HG03025 (cell line): ENCODE results near the gene C3orf70.

ENCODE experiments used
- ATAC-seq: cut with Tn5 transposase; IDR thresholded peaks from one replicate; pipeline ENCODE4 v1.9.1; 2021; ENCODE audit warnings: mild to moderate bottlenecking, moderate library complexity; ENCODE audit not compliant: unreplicated experiment, low FRiP score

The C3orf70 gene

GRCh38 chr3:185057829-185058228 is 95.0 kb downstream of the C3orf70 start:
- ATAC-seq, result no peak

- no peak for ATAC-seq
Observed at GRCh38 chr3:185056908-185057307, 96.0 kb downstream of the C3orf70 start.

GRCh38 chr3:185052631-185053030 is 100.2 kb downstream of the C3orf70 start:
- no peak for ATAC-seq

DNA sequence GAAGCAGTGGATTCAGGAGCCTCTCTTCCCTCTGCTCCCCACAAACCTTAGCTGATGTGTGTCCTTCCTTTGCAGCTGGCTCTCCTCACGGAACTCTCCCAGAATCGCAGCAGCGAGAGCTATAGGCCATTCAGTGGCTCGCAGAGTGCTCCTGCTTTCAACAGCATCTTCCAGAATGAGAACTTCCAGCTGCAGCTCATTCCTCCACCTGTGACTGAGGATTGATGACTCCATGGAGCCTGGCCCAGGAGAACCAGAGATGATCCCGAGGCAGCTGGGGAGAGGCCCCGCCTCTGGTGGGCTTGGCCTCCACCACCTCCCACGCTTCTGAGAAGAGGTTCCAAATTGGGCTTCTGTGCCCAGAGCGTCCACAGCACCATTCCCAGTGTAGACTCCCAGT is 101.1 kb downstream of the C3orf70 start:
- no peak for ATAC-seq

GRCh38 chr3:185049710-185050109 is 103.2 kb downstream of the C3orf70 start:
- ATAC-seq, result no peak

- ATAC-seq, result no peak
Observed at GRCh38 chr3:185046603-185047002, 106.3 kb downstream of the C3orf70 start.

- ATAC-seq, result no peak
Observed at GRCh38 chr3:185046164-185046515, 106.7 kb downstream of the C3orf70 start.

- no peak for ATAC-seq
Observed at GRCh38 chr3:185042312-185043050, 110.4 kb downstream of the C3orf70 start.

- ATAC-seq, result no peak
Observed at GRCh38 chr3:185041540-185041939, 111.3 kb downstream of the C3orf70 start.

- ATAC-seq, result no peak
Observed at GRCh38 chr3:185040425-185040824, 112.4 kb downstream of the C3orf70 start.

DNA sequence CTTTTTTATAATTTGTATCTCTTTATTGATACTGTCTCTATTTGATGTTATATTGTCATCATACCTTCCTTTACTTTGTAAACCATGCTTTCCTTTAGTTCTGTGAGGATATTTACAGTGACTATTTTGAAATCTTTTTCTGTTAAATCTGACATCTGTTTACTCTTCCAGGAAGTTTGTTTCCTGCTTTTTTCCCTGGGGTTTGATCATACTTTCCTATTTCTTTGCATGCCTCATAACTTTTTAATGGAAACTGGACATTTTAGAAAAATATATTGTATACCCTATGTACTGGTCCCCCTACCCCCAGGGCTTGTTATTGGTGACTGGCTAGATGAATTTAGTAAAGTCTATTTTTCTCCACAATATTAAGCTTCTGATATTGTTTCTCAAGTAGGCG is 115.1 kb downstream of the C3orf70 start:
- no peak for ATAC-seq

DNA sequence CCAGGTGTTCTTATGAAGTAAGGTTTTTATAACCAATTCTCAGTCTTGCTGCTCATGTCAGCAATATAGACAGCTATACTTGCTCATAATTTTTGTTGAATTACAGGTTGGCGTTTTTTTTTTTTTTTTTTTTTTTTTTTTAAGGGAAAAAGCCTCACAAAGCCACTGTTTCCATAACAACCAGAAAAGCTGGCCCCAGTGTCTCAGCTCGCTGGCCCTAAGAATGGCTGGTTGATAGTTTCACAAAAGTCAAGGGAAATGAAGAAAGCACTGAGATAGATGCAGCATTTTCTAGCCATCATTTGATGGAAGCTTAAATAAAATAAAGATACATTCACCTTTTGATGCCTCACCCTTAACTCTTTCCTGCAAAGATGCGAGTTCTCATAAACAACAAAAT is 121.9 kb downstream of the C3orf70 start:
- ATAC-seq, result no peak

DNA sequence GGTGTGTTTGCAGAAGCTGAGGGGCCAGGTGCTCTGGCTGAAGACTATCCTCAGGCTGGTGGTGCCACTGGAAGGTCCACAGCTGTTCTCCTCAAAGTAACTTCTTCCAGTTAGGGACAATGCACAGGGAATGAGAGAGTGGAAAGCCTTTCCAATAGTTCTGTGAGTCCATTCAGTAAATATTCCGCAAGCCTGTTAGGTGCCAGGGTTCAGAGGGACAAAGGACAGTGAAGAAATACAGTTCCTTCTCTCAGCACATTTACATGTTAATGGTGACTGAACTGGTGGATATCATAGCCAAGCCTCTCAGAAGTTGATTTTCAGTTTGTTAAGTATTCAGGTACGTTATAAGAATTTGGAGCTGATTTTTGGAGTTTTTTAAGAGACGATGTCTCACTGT is 122.5 kb downstream of the C3orf70 start:
- ATAC-seq, result no peak

- ATAC-seq, result no peak
Observed at GRCh38 chr3:185029086-185029485, 123.8 kb downstream of the C3orf70 start.

DNA sequence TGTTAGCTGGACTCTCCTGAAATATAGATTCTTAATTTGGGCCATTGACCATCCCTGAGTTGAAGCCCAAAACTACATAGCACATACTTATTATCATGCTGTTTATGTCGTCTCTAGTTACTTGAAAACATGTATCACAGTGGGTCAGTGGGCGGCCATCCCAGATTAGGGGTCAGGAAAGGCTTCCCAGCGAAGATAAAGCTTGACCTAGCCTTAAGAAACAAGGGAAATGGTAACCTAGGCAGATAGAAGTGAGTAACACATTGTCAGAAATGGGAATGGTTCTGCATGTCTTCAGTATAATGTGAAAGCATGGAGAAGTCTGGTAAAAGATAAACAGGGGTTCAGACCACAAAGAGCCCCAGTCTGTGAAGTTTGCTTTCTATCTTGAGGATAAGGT is 124.7 kb downstream of the C3orf70 start:
- ATAC-seq, result no peak
